ENCODE measurements around the gene RNASE4.

DNA sequence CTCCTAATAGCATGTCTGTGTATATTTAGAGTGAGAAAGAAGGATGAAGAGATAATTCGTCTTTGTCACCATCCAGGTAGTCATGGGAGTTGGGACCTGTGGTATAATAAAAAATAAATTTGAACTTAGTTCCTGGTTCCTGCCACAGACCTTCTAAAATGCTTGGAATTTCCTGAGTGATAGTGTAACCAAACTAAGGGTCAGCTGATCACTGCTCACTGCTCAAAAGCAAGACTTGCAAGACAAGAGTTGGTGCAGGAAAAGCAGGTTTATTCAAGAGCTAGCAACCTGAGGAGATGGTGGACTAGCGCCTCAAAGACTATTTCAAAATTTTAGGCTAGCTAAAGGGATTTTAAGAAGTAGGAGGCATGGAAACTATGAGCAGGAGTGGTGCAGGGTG lies 23.3 kb downstream of the RNASE4 start:
- TF ChIP-seq CTCF (conservative IDR thresholded peaks at IDR 0.05; ENCODE audit: low read depth in 2 of 2) (no peak), EZH2 (IDR thresholded peaks at IDR 0.05; ENCODE audit: low read depth, unreplicated experiment) (no peak), POLR2AphosphoS5 (IDR thresholded peaks at IDR 0.05; ENCODE audit: low read depth) (no peak), EZH2phosphoT487 (IDR thresholded peaks at IDR 0.05; ENCODE audit: unreplicated experiment) (no peak), JUNB (IDR thresholded peaks at IDR 0.05; ENCODE audit: unreplicated experiment) (no peak), ZNF114 (CRISPR knock-in tag; IDR thresholded peaks at IDR 0.05) (no peak), ZNF462 (CRISPR knock-in tag; IDR thresholded peaks at IDR 0.05) (no peak), NANOG (IDR thresholded peaks at IDR 0.05; ENCODE audit: borderline replicate concordance) (no peak), CREB1 (CRISPR knock-in tag; IDR thresholded peaks at IDR 0.05; ENCODE audit: low read depth) (no peak), ZNF331 (CRISPR knock-in tag; IDR thresholded peaks at IDR 0.05; ENCODE audit: low read depth) (no peak)
- TF ChIP-seq, protein P1, sequence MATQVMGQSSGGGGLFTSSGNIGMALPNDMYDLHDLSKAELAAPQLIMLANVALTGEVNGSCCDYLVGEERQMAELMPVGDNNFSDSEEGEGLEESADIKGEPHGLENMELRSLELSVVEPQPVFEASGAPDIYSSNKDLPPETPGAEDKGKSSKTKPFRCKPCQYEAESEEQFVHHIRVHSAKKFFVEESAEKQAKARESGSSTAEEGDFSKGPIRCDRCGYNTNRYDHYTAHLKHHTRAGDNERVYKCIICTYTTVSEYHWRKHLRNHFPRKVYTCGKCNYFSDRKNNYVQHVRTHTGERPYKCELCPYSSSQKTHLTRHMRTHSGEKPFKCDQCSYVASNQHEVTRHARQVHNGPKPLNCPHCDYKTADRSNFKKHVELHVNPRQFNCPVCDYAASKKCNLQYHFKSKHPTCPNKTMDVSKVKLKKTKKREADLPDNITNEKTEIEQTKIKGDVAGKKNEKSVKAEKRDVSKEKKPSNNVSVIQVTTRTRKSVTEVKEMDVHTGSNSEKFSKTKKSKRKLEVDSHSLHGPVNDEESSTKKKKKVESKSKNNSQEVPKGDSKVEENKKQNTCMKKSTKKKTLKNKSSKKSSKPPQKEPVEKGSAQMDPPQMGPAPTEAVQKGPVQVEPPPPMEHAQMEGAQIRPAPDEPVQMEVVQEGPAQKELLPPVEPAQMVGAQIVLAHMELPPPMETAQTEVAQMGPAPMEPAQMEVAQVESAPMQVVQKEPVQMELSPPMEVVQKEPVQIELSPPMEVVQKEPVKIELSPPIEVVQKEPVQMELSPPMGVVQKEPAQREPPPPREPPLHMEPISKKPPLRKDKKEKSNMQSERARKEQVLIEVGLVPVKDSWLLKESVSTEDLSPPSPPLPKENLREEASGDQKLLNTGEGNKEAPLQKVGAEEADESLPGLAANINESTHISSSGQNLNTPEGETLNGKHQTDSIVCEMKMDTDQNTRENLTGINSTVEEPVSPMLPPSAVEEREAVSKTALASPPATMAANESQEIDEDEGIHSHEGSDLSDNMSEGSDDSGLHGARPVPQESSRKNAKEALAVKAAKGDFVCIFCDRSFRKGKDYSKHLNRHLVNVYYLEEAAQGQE (IDR thresholded peaks at IDR 0.05; ENCODE audit: unreplicated experiment): no peak
